Measurements from ENCODE around the gene LPO.

- TF ChIP-seq FOXP2 (optimal IDR thresholded peaks at IDR 0.05; ENCODE audit: borderline replicate concordance, extremely low read depth, extremely low read length, insufficient read depth) (no peak), SIN3A (IDR thresholded peaks at IDR 0.05; ENCODE audit: borderline replicate concordance, insufficient read depth, low read length) (no peak), POLR2AphosphoS5 (IDR thresholded peaks at IDR 0.05; ENCODE audit: low read depth, low read length) (no peak), TAF1 (IDR thresholded peaks at IDR 0.05; ENCODE audit: borderline replicate concordance, insufficient read depth, low read length) (no peak)
- TF ChIP-seq, protein P1, sequence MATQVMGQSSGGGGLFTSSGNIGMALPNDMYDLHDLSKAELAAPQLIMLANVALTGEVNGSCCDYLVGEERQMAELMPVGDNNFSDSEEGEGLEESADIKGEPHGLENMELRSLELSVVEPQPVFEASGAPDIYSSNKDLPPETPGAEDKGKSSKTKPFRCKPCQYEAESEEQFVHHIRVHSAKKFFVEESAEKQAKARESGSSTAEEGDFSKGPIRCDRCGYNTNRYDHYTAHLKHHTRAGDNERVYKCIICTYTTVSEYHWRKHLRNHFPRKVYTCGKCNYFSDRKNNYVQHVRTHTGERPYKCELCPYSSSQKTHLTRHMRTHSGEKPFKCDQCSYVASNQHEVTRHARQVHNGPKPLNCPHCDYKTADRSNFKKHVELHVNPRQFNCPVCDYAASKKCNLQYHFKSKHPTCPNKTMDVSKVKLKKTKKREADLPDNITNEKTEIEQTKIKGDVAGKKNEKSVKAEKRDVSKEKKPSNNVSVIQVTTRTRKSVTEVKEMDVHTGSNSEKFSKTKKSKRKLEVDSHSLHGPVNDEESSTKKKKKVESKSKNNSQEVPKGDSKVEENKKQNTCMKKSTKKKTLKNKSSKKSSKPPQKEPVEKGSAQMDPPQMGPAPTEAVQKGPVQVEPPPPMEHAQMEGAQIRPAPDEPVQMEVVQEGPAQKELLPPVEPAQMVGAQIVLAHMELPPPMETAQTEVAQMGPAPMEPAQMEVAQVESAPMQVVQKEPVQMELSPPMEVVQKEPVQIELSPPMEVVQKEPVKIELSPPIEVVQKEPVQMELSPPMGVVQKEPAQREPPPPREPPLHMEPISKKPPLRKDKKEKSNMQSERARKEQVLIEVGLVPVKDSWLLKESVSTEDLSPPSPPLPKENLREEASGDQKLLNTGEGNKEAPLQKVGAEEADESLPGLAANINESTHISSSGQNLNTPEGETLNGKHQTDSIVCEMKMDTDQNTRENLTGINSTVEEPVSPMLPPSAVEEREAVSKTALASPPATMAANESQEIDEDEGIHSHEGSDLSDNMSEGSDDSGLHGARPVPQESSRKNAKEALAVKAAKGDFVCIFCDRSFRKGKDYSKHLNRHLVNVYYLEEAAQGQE (IDR thresholded peaks at IDR 0.05; ENCODE audit: insufficient read depth in 1 of 2, low read depth in 2 of 2, low read length in 2 of 2) = no peak
Measured at GRCh38 chr17:58244963-58245362, 6.6 kb downstream of the LPO start.

Data from PFSK-1 (cell line).